RWPE2 (cell line): ENCODE measurements around the gene TACR2.

ENCODE experiments used
- ATAC-seq: fragments of 200-7000 bp; cut with Tn5 transposase; 3 replicates; pipeline ENCODE4 v1.9.1; 2021; ENCODE audit warnings: low read depth
- DNase-seq: peaks from one replicate; pipeline ENCODE4 v3.0.0-alpha.2; 2020; ENCODE audit warnings: low spot score
- H3K27ac ChIP-seq: fragments of 450-650 bp; 2 replicates; pipeline ENCODE4 v1.5.1; 2017; ENCODE audit warnings: mild to moderate bottlenecking; ENCODE audit not compliant: poor library complexity, severe bottlenecking
- H3K27me3 ChIP-seq: fragments of 250-450 bp; sonication (Bioruptor Pico); 2 replicates; pipeline ENCODE4 v1.5.1; 2021; ENCODE audit warnings: mild to moderate bottlenecking, moderate library complexity; ENCODE audit not compliant: insufficient read depth, poor library complexity, severe bottlenecking
- H3K36me3 ChIP-seq: fragments of 250-450 bp; sonication (Bioruptor Pico); 2 replicates; pipeline ENCODE4 v1.5.1; 2020; ENCODE audit warnings: low read depth, mild to moderate bottlenecking, moderate library complexity
- H3K4me1 ChIP-seq: fragments of 250-450 bp; sonication (Bioruptor Pico); 2 replicates; pipeline ENCODE4 v1.5.1; 2021; ENCODE audit warnings: mild to moderate bottlenecking, moderate library complexity; ENCODE audit not compliant: insufficient read depth, poor library complexity, severe bottlenecking
- H3K4me3 ChIP-seq: fragments of 250-450 bp; sonication (Bioruptor Pico); 2 replicates; pipeline ENCODE4 v1.5.1; 2021; ENCODE audit warnings: mild to moderate bottlenecking, moderate library complexity; ENCODE audit not compliant: severe bottlenecking
- H3K9me3 ChIP-seq: fragments of 250-450 bp; sonication (Bioruptor Pico); 2 replicates; pipeline ENCODE4 v1.5.1; 2021; ENCODE audit warnings: mild to moderate bottlenecking, moderate library complexity; ENCODE audit not compliant: severe bottlenecking
- TF ChIP-seq, protein P1 (sequence below): fragments of 450-650 bp; IDR thresholded peaks from one replicate; pipeline ENCODE4 v1.5.1; 2017; ENCODE audit warnings: mild to moderate bottlenecking, moderate library complexity; ENCODE audit not compliant: poor library complexity, severe bottlenecking

TACR2 gene

DNA sequence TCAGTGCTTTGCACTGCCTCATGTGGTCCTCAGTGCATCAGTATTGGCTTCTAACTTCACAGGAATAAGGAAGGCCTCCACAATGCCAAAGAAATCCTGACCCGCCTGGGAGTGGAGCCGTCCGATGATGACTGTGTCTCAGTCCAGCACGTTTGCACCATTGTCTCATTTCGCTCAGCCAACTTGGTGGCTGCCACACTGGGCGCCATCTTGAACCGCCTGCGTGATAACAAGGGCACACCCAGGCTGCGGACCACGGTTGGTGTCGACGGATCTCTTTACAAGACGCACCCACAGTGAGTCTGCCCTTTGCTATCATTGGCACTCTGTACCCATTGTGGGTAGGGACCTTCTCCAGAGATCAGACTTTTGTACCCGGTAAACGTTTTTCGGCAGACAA lies 36.9 kb downstream of the TACR2 start:
- no peak overlapping the region for H3K27ac ChIP-seq
- H3K4me3 ChIP-seq = no peak overlapping the region
- H3K9me3 ChIP-seq = no peaks in the 10 kb centered on the region
- H3K36me3 ChIP-seq = peaks cover 95% of the 10 kb centered on the region
- no peaks in the 10 kb centered on the region for H3K27me3 ChIP-seq
- no peak for DNase-seq
- TF ChIP-seq, protein P1, sequence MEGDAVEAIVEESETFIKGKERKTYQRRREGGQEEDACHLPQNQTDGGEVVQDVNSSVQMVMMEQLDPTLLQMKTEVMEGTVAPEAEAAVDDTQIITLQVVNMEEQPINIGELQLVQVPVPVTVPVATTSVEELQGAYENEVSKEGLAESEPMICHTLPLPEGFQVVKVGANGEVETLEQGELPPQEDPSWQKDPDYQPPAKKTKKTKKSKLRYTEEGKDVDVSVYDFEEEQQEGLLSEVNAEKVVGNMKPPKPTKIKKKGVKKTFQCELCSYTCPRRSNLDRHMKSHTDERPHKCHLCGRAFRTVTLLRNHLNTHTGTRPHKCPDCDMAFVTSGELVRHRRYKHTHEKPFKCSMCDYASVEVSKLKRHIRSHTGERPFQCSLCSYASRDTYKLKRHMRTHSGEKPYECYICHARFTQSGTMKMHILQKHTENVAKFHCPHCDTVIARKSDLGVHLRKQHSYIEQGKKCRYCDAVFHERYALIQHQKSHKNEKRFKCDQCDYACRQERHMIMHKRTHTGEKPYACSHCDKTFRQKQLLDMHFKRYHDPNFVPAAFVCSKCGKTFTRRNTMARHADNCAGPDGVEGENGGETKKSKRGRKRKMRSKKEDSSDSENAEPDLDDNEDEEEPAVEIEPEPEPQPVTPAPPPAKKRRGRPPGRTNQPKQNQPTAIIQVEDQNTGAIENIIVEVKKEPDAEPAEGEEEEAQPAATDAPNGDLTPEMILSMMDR = no peak
- peaks cover 15% of the 10 kb centered on the region for H3K4me1 ChIP-seq
- ATAC-seq = no peak

DNA sequence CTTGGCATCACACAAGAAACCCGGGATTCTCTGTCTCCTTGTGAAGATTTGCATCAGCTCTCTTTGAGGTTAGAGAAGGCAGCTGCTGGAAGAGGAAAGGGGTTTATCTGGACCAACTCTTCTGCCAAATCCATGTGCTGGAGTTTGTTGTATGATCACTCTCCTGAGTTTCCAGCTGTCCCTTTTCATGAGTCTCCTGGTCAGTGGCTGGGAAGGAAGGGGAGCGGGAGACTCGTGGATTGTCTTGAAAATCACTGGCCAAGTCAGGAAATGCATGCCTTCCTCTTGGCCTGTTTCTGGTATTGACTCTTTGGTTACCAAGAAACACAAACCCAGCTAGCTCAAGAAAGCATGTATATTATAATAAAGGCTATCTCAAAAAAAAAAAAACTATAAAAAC lies 38.8 kb downstream of the TACR2 start:
- Histone ChIP-seq H3K27ac (no peak overlapping the region), H3K4me1 (peaks cover 3% of the 10 kb centered on the region)

DNA sequence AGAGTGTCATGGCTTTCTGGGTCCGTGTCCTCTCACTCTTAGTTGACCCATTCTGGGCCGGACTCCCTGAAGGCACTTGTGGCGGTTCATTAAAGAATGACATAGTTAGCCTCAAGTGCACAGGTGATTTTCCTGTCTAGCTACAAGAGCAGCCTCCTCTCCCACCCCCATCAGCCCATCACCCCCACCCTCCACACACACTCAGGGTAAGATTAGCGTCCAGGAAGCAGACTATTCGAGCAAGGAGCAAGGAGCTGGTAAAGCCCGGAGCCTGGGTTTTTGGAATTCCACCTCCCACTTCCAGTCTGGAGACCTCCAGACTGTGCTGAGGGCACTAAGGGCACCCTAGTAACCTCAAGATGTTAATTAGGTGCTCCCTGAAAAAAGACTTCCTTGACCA lies 39.5 kb downstream of the TACR2 start:
- DNase-seq = no peak
- Histone ChIP-seq H3K36me3 (peaks cover 88% of the 10 kb centered on the region), H3K4me3 (no peak overlapping the region), H3K27me3 (no peaks in the 10 kb centered on the region), H3K9me3 (no peaks in the 10 kb centered on the region), H3K27ac (no peak overlapping the region), H3K4me1 (no peaks in the 10 kb centered on the region)
- TF ChIP-seq, protein P1 = no peak
- no peak for ATAC-seq

More for the DNA sequence above, 38.8 kb downstream of the TACR2 start:
- TF ChIP-seq, protein P1 = no peak
- ATAC-seq = no peak
- Histone ChIP-seq H3K27me3 (no peaks in the 10 kb centered on the region), H3K9me3 (no peaks in the 10 kb centered on the region), H3K36me3 (peaks cover 90% of the 10 kb centered on the region), H3K4me3 (no peak overlapping the region)
- no peak for DNase-seq

DNA sequence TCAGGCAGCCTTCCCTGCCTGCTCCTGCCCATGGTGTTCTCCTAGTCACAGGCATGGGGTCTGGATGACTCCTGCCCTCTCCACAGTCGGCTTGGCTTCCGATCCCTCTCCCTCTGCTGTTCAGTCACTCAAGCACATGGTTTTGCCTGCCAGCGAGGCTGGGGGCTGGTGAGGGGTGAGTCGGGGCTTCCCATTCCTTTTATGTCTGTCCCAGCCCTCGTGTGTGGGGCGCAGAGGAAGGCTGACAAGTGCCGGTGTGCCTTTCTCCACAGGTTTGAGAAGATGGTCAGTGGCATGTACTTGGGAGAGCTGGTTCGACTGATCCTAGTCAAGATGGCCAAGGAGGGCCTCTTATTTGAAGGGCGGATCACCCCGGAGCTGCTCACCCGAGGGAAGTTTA lies 40.1 kb downstream of the TACR2 start:
- no peaks in the 10 kb centered on the region for H3K9me3 ChIP-seq
- no peak for DNase-seq
- H3K4me1 ChIP-seq = peaks cover 4% of the 10 kb centered on the region
- ATAC-seq = no peak
- TF ChIP-seq, protein P1 = no peak
- no peak overlapping the region for H3K27ac ChIP-seq
- H3K36me3 ChIP-seq = peaks cover 90% of the 10 kb centered on the region
- H3K4me3 ChIP-seq = no peak overlapping the region
- H3K27me3 ChIP-seq = no peaks in the 10 kb centered on the region

DNA sequence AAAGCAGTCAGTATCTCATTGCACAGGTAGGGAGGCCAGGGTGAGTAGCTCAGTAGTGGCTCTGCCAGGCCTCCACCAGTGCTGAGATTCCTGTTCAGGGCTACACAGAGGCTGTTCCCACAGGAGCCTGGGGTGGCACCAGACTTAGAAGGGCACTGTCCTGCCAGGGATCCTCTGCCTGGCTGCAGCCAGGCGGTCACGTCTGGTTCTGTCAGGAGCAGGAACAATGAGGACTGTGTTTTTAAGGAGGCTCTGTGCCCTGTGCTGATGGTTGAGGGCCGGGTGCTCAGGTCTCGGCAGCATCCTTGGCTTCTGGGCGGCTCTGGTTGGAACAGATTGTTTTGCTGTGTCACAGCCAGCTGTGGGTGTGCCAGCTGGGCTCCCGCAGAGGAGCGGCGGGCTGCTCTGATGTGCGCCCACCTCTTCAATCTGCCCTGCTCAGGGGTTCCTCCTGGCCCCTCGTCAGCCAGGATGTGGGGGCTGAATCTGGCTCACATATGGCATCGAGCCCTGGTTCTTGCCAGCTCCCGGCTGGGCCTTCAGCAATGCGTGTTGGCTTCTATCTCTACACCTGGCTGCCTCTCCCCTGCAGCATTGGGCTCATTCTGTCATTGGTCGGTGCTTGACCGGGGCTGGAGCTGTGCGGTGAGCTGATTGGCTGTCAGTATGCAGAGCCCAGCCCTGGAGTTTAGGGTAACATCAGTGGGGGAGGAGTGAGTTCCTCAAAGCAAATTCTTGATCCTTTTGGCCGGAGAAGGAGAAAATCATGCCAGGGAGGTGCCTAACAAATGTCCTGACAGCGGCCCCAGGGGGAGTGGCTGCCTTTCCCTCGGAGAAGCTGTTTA lies 41.2 kb downstream of the TACR2 start:
- peaks cover 4% of the 10 kb centered on the region for H3K4me1 ChIP-seq
- H3K27ac ChIP-seq = no peak overlapping the region
- TF ChIP-seq, protein P1 = no peak
- peaks cover 89% of the 10 kb centered on the region for H3K36me3 ChIP-seq
- ATAC-seq = peak; percentile 50; the same call in 2 of the 3 replicates
- no peak overlapping the region for H3K4me3 ChIP-seq
- DNase-seq = no peak
- H3K9me3 ChIP-seq = no peaks in the 10 kb centered on the region
- no peaks in the 10 kb centered on the region for H3K27me3 ChIP-seq
